Activated T-cell treated with anti-CD3 and anti-CD28 coated beads, Interleukin-2, amount 50 U/mL, for 72 hours (primary cell): ENCODE results near the gene NRG2. TPM values are rescaled to one million over a fixed set of nuclear protein-coding genes. Genes with fewer than 3 reads are reported as not detected.

Experiments
- ATAC-seq, 2 donors: fragments of 150-1000 bp; cut with Tn5 transposase; replicated peaks in 1 of 2; 2 replicates each; pipeline ENCODE4 v1.10.0; 2021; ENCODE audit warnings: moderate library complexity in 2 of 2, mild to moderate bottlenecking in 1 of 2
- DNase-seq, 2 donors: peaks; one replicate each; pipeline ENCODE4 v3.0.0; 2021 to 2022; ENCODE audit warnings: mixed read lengths in 1 of 2
- H3K27ac Mint-ChIP-seq: one replicate; pipeline ENCODE4 v1.8.0; 2022; ENCODE audit warnings: mild to moderate bottlenecking, moderate library complexity, mixed read lengths
- H3K27me3 Mint-ChIP-seq: one replicate; pipeline ENCODE4 v1.8.0; 2022; ENCODE audit warnings: low read depth, mixed read lengths
- H3K36me3 Mint-ChIP-seq, 2 donors: one replicate each; pipeline ENCODE4 v1.8.0; 2022; ENCODE audit warnings: mixed read lengths in 2 of 2, mild to moderate bottlenecking in 1 of 2; ENCODE audit not compliant: insufficient read depth in 2 of 2
- H3K4me1 Mint-ChIP-seq: one replicate; pipeline ENCODE4 v1.8.0; 2022; ENCODE audit warnings: low read depth, mixed read lengths
- H3K4me3 Mint-ChIP-seq, 2 donors: one replicate each; pipeline ENCODE4 v1.8.0; 2022; ENCODE audit warnings: mild to moderate bottlenecking in 2 of 2, mixed read lengths in 2 of 2, moderate library complexity in 2 of 2
- H3K9me3 Mint-ChIP-seq, 2 donors: one replicate each; pipeline ENCODE4 v1.8.0; 2022; ENCODE audit warnings: mixed read lengths in 2 of 2
- total RNA-seq, 2 donors: library from RNA; stranded (reverse); gene quantifications; one replicate each; pipeline ENCODE4 v1.2.3, GENCODE V29; 2022

NRG2 gene
- total RNA-seq, 2 donors from 2014 or later, result 0.07 to 0.23 TPM

- Mint-ChIP-seq H3K9me3 (no peaks in the 10 kb centered on the region), H3K4me1 (no peaks in the 10 kb centered on the region), H3K4me3 (no peak overlapping the region), H3K27me3 (peaks cover 24% of the 10 kb centered on the region), H3K36me3 (no peaks in the 10 kb centered on the region), H3K27ac (no peak overlapping the region)
- no peak for DNase-seq
- no peak for ATAC-seq
Observed at GRCh38 chr5:139969318-139969717, 73.8 kb downstream of the NRG2 start.

GRCh38 chr5:139968547-139969261 lies 74.4 kb downstream of the NRG2 start:
- Mint-ChIP-seq H3K36me3 (no peaks in the 10 kb centered on the region), H3K27me3 (peaks cover 24% of the 10 kb centered on the region), H3K9me3 (no peaks in the 10 kb centered on the region), H3K27ac (no peak overlapping the region), H3K4me1 (no peaks in the 10 kb centered on the region), H3K4me3 (no peak overlapping the region)
- ATAC-seq (peak; percentile 98 to 99), DNase-seq (peak; percentile 88 to 92)

GRCh38 chr5:139967353-139967752 lies 75.7 kb downstream of the NRG2 start:
- peaks cover 24% of the 10 kb centered on the region for H3K27me3 Mint-ChIP-seq
- no peak for ATAC-seq
- H3K36me3 Mint-ChIP-seq, result no peaks in the 10 kb centered on the region
- DNase-seq, result no peak
- no peaks in the 10 kb centered on the region for H3K4me1 Mint-ChIP-seq
- no peaks in the 10 kb centered on the region for H3K9me3 Mint-ChIP-seq
- H3K27ac Mint-ChIP-seq, result no peak overlapping the region
- no peak overlapping the region for H3K4me3 Mint-ChIP-seq

GRCh38 chr5:139966856-139967255 lies 76.2 kb downstream of the NRG2 start:
- DNase-seq (no peak), ATAC-seq (no peak)
- Mint-ChIP-seq H3K27ac (no peak overlapping the region), H3K27me3 (peaks cover 24% of the 10 kb centered on the region), H3K4me1 (no peaks in the 10 kb centered on the region), H3K9me3 (no peaks in the 10 kb centered on the region), H3K4me3 (no peak overlapping the region), H3K36me3 (no peaks in the 10 kb centered on the region)

GRCh38 chr5:139964994-139965565 lies 78.0 kb downstream of the NRG2 start:
- Mint-ChIP-seq H3K27me3 (peaks cover 13% of the 10 kb centered on the region), H3K4me1 (peaks cover 6% of the 10 kb centered on the region), H3K27ac (no peak overlapping the region), H3K36me3 (no peaks in the 10 kb centered on the region), H3K9me3 (no peaks in the 10 kb centered on the region), H3K4me3 (no peak overlapping the region)
- DNase-seq (no peak), ATAC-seq (no peak)

- Mint-ChIP-seq H3K27me3 (peaks cover 7% of the 10 kb centered on the region), H3K27ac (no peak overlapping the region), H3K4me1 (peaks cover 6% of the 10 kb centered on the region), H3K9me3 (no peaks in the 10 kb centered on the region), H3K36me3 (no peaks in the 10 kb centered on the region), H3K4me3 (no peak overlapping the region)
- DNase-seq (no peak), ATAC-seq (no peak)
Observed at GRCh38 chr5:139964266-139964993, 78.7 kb downstream of the NRG2 start.

GRCh38 chr5:139962445-139962844 lies 80.7 kb downstream of the NRG2 start:
- ATAC-seq, result no peak
- no peak for DNase-seq
- Mint-ChIP-seq H3K4me1 (peaks cover 6% of the 10 kb centered on the region), H3K9me3 (no peaks in the 10 kb centered on the region), H3K4me3 (no peak overlapping the region), H3K36me3 (no peaks in the 10 kb centered on the region), H3K27me3 (no peaks in the 10 kb centered on the region), H3K27ac (no peak overlapping the region)

GRCh38 chr5:139961435-139962157 lies 81.5 kb downstream of the NRG2 start:
- peak overlapping the region in 1 of 2 donors; percentile 8 for H3K4me3 Mint-ChIP-seq
- H3K27me3 Mint-ChIP-seq, result no peaks in the 10 kb centered on the region
- H3K27ac Mint-ChIP-seq, result no peak overlapping the region
- no peaks in the 10 kb centered on the region for H3K36me3 Mint-ChIP-seq
- no peaks in the 10 kb centered on the region for H3K9me3 Mint-ChIP-seq
- ATAC-seq (peak in 1 of 2 donors; percentile 36), DNase-seq (no peak)
- H3K4me1 Mint-ChIP-seq, result peaks cover 6% of the 10 kb centered on the region

- Mint-ChIP-seq H3K27ac (no peak overlapping the region), H3K9me3 (no peaks in the 10 kb centered on the region), H3K4me3 (no peak overlapping the region), H3K4me1 (peaks cover 11% of the 10 kb centered on the region), H3K27me3 (peaks cover 5% of the 10 kb centered on the region), H3K36me3 (no peaks in the 10 kb centered on the region)
- ATAC-seq (peak in 1 of 2 donors; percentile 95), DNase-seq (peak in 1 of 2 donors; percentile 48)
Observed at GRCh38 chr5:139960723-139961383, 82.2 kb downstream of the NRG2 start.

- Mint-ChIP-seq H3K4me1 (peaks cover 11% of the 10 kb centered on the region), H3K36me3 (no peaks in the 10 kb centered on the region), H3K27me3 (peaks cover 13% of the 10 kb centered on the region), H3K4me3 (no peak overlapping the region), H3K9me3 (no peaks in the 10 kb centered on the region), H3K27ac (no peak overlapping the region)
- DNase-seq (no peak), ATAC-seq (no peak)
Observed at GRCh38 chr5:139958432-139959148, 84.5 kb downstream of the NRG2 start.

GRCh38 chr5:139956342-139956741 lies 86.8 kb downstream of the NRG2 start:
- Mint-ChIP-seq H3K27me3 (peaks cover 24% of the 10 kb centered on the region), H3K9me3 (no peaks in the 10 kb centered on the region), H3K36me3 (no peaks in the 10 kb centered on the region), H3K4me3 (no peak overlapping the region), H3K4me1 (peaks cover 11% of the 10 kb centered on the region), H3K27ac (no peak overlapping the region)
- no peak for DNase-seq
- no peak for ATAC-seq

- no peak overlapping the region for H3K4me3 Mint-ChIP-seq
- H3K27ac Mint-ChIP-seq, result no peak overlapping the region
- H3K9me3 Mint-ChIP-seq, result no peaks in the 10 kb centered on the region
- no peak for ATAC-seq
- peaks cover 7% of the 10 kb centered on the region for H3K4me1 Mint-ChIP-seq
- no peak for DNase-seq
- no peaks in the 10 kb centered on the region for H3K36me3 Mint-ChIP-seq
- H3K27me3 Mint-ChIP-seq, result peaks cover 28% of the 10 kb centered on the region
Observed at GRCh38 chr5:139955616-139956273, 87.4 kb downstream of the NRG2 start.
